Osteocyte (in vitro differentiated cells): ENCODE data around the gene LRRC43. TPM values are rescaled to one million over a fixed set of nuclear protein-coding genes. Genes with fewer than 3 reads are reported as not detected.

ENCODE experiments used
- DNase-seq: peaks from one replicate; pipeline ENCODE4 v3.0.0; 2021; ENCODE audit warnings: mixed read lengths; ENCODE audit not compliant: unreplicated experiment; ENCODE audit errors: extremely low spot score
- H3K27ac Mint-ChIP-seq: one replicate; pipeline ENCODE4 v1.8.0; 2021; ENCODE audit warnings: mild to moderate bottlenecking, mixed read lengths; ENCODE audit not compliant: unreplicated experiment
- H3K27me3 Mint-ChIP-seq: one replicate; pipeline ENCODE4 v1.8.0; 2021; ENCODE audit warnings: mixed read lengths; ENCODE audit not compliant: unreplicated experiment
- H3K36me3 Mint-ChIP-seq: one replicate; pipeline ENCODE4 v1.8.0; 2021; ENCODE audit warnings: mixed read lengths; ENCODE audit not compliant: unreplicated experiment
- H3K4me1 Mint-ChIP-seq: one replicate; pipeline ENCODE4 v1.8.0; 2021; ENCODE audit warnings: mixed read lengths; ENCODE audit not compliant: unreplicated experiment
- H3K4me3 Mint-ChIP-seq: one replicate; pipeline ENCODE4 v1.8.0; 2021; ENCODE audit warnings: mild to moderate bottlenecking, moderate library complexity, mixed read lengths; ENCODE audit not compliant: unreplicated experiment
- H3K9me3 Mint-ChIP-seq: one replicate; pipeline ENCODE4 v1.8.0; 2021; ENCODE audit warnings: mixed read lengths; ENCODE audit not compliant: unreplicated experiment
- total RNA-seq: library from RNA; stranded (reverse); gene quantifications from 2 replicates; pipeline ENCODE4 v1.2.1, GENCODE V29; 2021
- TF ChIP-seq, protein P1 (sequence below): fragments of 200-600 bp; sonication (generic); IDR thresholded peaks from 2 replicates; pipeline ENCODE4 v1.5.0; 2021; ENCODE audit warnings: antibody characterized with exemption, mild to moderate bottlenecking, moderate library complexity

Gene LRRC43
- total RNA-seq, 1 donor from 2014 or later, result 2.0 TPM

DNA sequence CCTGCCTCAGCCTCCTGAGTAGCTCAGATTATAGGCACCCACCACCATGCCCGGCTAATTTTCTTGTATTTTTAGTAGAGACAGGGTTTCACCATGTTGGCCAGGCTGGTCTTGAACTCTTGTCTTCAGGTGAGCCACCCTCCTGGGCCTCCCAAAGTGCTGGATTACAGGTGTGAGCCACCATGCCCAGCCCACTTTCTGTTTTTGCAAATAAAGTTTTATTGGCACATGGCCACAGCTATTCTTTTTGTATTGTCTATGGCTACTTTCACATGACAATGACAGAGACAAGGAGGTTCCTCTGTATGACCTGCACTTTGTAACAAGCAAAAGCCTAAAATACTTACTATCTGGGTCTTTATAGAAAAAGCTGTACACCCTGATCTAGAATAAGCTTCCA, 62.6 kb downstream of the LRRC43 start:
- no peak overlapping the region for H3K27ac Mint-ChIP-seq
- H3K9me3 Mint-ChIP-seq, result no peaks in the 10 kb centered on the region
- no peaks in the 10 kb centered on the region for H3K4me1 Mint-ChIP-seq
- no peak for DNase-seq
- peaks cover 40% of the 10 kb centered on the region for H3K36me3 Mint-ChIP-seq
- H3K4me3 Mint-ChIP-seq, result no peak overlapping the region
- TF ChIP-seq, protein P1, sequence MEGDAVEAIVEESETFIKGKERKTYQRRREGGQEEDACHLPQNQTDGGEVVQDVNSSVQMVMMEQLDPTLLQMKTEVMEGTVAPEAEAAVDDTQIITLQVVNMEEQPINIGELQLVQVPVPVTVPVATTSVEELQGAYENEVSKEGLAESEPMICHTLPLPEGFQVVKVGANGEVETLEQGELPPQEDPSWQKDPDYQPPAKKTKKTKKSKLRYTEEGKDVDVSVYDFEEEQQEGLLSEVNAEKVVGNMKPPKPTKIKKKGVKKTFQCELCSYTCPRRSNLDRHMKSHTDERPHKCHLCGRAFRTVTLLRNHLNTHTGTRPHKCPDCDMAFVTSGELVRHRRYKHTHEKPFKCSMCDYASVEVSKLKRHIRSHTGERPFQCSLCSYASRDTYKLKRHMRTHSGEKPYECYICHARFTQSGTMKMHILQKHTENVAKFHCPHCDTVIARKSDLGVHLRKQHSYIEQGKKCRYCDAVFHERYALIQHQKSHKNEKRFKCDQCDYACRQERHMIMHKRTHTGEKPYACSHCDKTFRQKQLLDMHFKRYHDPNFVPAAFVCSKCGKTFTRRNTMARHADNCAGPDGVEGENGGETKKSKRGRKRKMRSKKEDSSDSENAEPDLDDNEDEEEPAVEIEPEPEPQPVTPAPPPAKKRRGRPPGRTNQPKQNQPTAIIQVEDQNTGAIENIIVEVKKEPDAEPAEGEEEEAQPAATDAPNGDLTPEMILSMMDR, result no peak
- H3K27me3 Mint-ChIP-seq, result no peaks in the 10 kb centered on the region

DNA sequence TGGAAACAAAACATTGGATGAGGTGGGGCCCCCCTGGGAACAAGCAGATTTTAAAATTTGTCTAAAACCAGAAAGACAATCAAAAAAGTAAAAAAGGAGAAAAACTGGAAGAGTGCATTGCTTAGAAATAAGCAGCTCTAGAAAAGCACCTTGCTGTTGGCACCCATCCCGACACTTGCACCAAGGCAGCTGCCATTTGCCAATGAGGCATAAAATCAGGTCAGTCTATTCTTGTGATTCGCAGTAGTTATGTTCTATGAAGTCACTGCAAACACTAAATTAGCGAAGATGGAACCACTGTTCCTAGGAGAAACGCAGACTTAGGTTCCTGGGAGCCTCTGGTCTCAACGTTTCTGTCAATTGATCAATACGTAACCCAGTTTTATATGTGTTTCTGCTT, 67.1 kb downstream of the LRRC43 start:
- no peak overlapping the region for H3K27ac Mint-ChIP-seq
- no peak for DNase-seq
- no peaks in the 10 kb centered on the region for H3K9me3 Mint-ChIP-seq
- H3K4me3 Mint-ChIP-seq, result no peak overlapping the region
- no peaks in the 10 kb centered on the region for H3K27me3 Mint-ChIP-seq
- H3K4me1 Mint-ChIP-seq, result no peaks in the 10 kb centered on the region
- peaks cover 25% of the 10 kb centered on the region for H3K36me3 Mint-ChIP-seq
- TF ChIP-seq, protein P1, result no peak

DNA sequence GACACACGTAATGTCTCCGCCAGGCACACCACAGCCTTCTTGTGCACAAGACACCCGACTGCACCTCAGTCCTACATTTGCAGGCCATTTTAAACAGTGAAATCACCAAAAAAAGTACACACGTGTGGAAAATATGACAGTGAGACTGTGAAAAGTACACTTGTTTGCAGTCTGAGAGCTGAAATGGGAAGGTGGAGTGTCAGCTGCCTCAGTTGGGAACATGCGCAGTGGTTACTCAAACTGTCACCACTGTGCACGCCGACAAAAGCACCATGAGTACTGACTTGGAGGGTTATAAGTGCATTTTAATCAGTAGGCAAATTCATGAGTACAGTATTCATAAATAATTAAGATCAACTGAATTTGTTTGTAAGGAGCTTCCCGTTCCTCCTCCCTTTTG, 67.6 kb downstream of the LRRC43 start:
- DNase-seq, result no peak
- H3K9me3 Mint-ChIP-seq, result no peaks in the 10 kb centered on the region
- no peak overlapping the region for H3K27ac Mint-ChIP-seq
- TF ChIP-seq, protein P1, result no peak
- H3K4me3 Mint-ChIP-seq, result no peak overlapping the region
- H3K36me3 Mint-ChIP-seq, result peaks cover 26% of the 10 kb centered on the region
- no peaks in the 10 kb centered on the region for H3K27me3 Mint-ChIP-seq
- no peaks in the 10 kb centered on the region for H3K4me1 Mint-ChIP-seq

Other genes starting within 250 kb of the LRRC43 start
- 10.0 and 11.8 TPM in 2 replicates for gene BCL7A, start 161.2 kb upstream of the LRRC43 start, total RNA-seq
- 51.8 and 54.5 TPM in 2 replicates for gene MLXIP, start 104.4 kb upstream of the LRRC43 start, total RNA-seq
- not detected in 2 replicates for gene IL31, start 8.9 kb upstream of the LRRC43 start, total RNA-seq
- 0.21 and 0.64 TPM in 2 replicates for gene B3GNT4, start 20.6 kb downstream of the LRRC43 start, total RNA-seq
- gene DIABLO, start 42.9 kb downstream of the LRRC43 start, total RNA-seq, result 51.5 and 61.1 TPM in 2 replicates
- gene VPS33A, start 83.4 kb downstream of the LRRC43 start, total RNA-seq, result 22.2 and 23.1 TPM in 2 replicates
- gene CLIP1, start 239.5 kb downstream of the LRRC43 start, total RNA-seq, result 100.0 and 103 TPM in 2 replicates